Measurements from ENCODE around the gene FOXP1.

DNA sequence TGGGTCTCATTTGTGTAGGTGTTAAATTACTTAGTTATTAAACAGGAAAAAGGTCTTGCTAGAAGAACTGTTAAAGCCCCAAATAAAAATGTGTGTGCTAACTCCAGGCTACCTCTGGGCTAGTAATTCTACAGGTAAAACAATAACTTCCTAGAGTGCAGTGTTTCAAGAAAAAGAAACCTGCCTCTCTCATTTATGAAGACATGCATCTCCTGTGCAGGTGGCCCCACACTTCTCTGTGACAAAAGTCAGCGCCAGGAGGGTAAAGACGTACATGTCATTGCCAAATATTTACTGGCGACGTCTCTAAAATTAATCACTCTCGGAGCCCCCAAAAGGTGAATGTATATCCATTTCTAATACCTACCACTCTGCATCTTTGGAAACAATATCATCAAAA lies 131.7 kb downstream of the FOXP1 start:
- TF ChIP-seq CTCF (IDR thresholded peaks at IDR 0.05; ENCODE audit: low read depth, low read length) (no peak), EZH2phosphoT487 (IDR thresholded peaks at IDR 0.05; ENCODE audit: low read depth) (no peak)

Measured in OCI-LY3 (cell line).